PC-9 (cell line): Measurements from ENCODE around the gene RGS7.

Experiments used
- EZH2 ChIP-seq: fragments of 200-600 bp; sonication (generic); IDR thresholded peaks from 2 replicates; pipeline ENCODE4 v1.8.0; 2017; ENCODE audit warnings: antibody characterized with exemption, low read depth
- TF ChIP-seq, protein P1 (sequence below): fragments of 200-600 bp; sonication (generic); conservative IDR thresholded peaks from 2 replicates; pipeline ENCODE4 v1.6.1; 2017; ENCODE audit warnings: mixed run types, antibody characterized with exemption, mild to moderate bottlenecking, moderate library complexity

GRCh38 chr1:241079459-241079858, 277.5 kb downstream of the RGS7 start:
- TF ChIP-seq, protein P1, sequence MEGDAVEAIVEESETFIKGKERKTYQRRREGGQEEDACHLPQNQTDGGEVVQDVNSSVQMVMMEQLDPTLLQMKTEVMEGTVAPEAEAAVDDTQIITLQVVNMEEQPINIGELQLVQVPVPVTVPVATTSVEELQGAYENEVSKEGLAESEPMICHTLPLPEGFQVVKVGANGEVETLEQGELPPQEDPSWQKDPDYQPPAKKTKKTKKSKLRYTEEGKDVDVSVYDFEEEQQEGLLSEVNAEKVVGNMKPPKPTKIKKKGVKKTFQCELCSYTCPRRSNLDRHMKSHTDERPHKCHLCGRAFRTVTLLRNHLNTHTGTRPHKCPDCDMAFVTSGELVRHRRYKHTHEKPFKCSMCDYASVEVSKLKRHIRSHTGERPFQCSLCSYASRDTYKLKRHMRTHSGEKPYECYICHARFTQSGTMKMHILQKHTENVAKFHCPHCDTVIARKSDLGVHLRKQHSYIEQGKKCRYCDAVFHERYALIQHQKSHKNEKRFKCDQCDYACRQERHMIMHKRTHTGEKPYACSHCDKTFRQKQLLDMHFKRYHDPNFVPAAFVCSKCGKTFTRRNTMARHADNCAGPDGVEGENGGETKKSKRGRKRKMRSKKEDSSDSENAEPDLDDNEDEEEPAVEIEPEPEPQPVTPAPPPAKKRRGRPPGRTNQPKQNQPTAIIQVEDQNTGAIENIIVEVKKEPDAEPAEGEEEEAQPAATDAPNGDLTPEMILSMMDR: no peak
- TF ChIP-seq EZH2: no peak
